GM23338 (cell line): Measurements from ENCODE around the gene CD276. TPM values are rescaled to one million over a fixed set of nuclear protein-coding genes. Genes with fewer than 3 reads are reported as not detected.

Source experiments
- ATAC-seq: fragments of 200-7000 bp; cut with Tn5 transposase; 3 replicates; pipeline ENCODE4 v1.9.1; 2020
- DNase-seq: peaks from one replicate; pipeline ENCODE4 v3.0.0-alpha.2; 2015; ENCODE audit warnings: low spot score
- H2AFZ ChIP-seq: fragments of 200-600 bp; sonication (generic); 2 replicates; pipeline ENCODE4 v1.8.0; 2016; ENCODE audit warnings: antibody characterized with exemption, mild to moderate bottlenecking, moderate library complexity
- H3F3A ChIP-seq: fragments of 200-600 bp; sonication (generic); replicated peaks from 2 replicates; pipeline ENCODE4 v1.8.0; 2017; ENCODE audit warnings: antibody characterized with exemption, mixed run types, low read depth
- H3K27ac ChIP-seq: fragments of 200-600 bp; sonication (generic); 2 replicates; pipeline ENCODE4 v1.6.1; 2016; ENCODE audit warnings: low read depth
- H3K27me3 ChIP-seq: fragments of 200-600 bp; sonication (generic); 2 replicates; pipeline ENCODE4 v1.8.0; 2016; ENCODE audit warnings: mild to moderate bottlenecking, mixed run types, moderate library complexity; ENCODE audit not compliant: insufficient read depth
- H3K36me3 ChIP-seq: fragments of 200-600 bp; sonication (generic); 2 replicates; pipeline ENCODE4 v1.8.0; 2016; ENCODE audit warnings: mild to moderate bottlenecking; ENCODE audit not compliant: insufficient read depth
- H3K4me1 ChIP-seq: fragments of 200-600 bp; sonication (generic); 2 replicates; pipeline ENCODE4 v1.8.0; 2016; ENCODE audit warnings: mild to moderate bottlenecking, moderate library complexity; ENCODE audit not compliant: insufficient read depth
- H3K4me2 ChIP-seq: fragments of 200-600 bp; sonication (generic); 2 replicates; pipeline ENCODE4 v1.7.1; 2017; ENCODE audit warnings: mixed run types
- H3K4me3 ChIP-seq: fragments of 200-600 bp; sonication (generic); 2 replicates; pipeline ENCODE4 v1.6.1; 2016; ENCODE audit warnings: mixed run types
- H3K79me2 ChIP-seq: fragments of 200-600 bp; sonication (generic); replicated peaks from 2 replicates; pipeline ENCODE4 v1.8.0; 2017; ENCODE audit warnings: mild to moderate bottlenecking; ENCODE audit not compliant: insufficient read depth
- H3K9me2 ChIP-seq: fragments of 200-600 bp; sonication (generic); 2 replicates; pipeline ENCODE4 v1.8.0; 2017; ENCODE audit not compliant: insufficient read depth
- H4K20me1 ChIP-seq: fragments of 200-600 bp; sonication (generic); replicated peaks from 2 replicates; pipeline ENCODE4 v1.8.0; 2017; ENCODE audit warnings: mild to moderate bottlenecking; ENCODE audit not compliant: insufficient read depth
- H3K27ac Mint-ChIP-seq: 2 replicates; pipeline ENCODE4 v1.8.0; 2020; ENCODE audit warnings: inconsistent platforms, mild to moderate bottlenecking, moderate library complexity, mixed read lengths
- H3K27me3 Mint-ChIP-seq: 3 replicates; pipeline ENCODE4 v1.8.0; 2022; ENCODE audit warnings: low read depth, mild to moderate bottlenecking, moderate library complexity, mixed read lengths, inconsistent platforms; ENCODE audit not compliant: insufficient read depth, poor library complexity
- H3K36me3 Mint-ChIP-seq: 3 replicates; pipeline ENCODE4 v1.8.0; 2021; ENCODE audit warnings: low read depth, mild to moderate bottlenecking, inconsistent platforms, moderate library complexity, mixed read lengths
- H3K4me1 Mint-ChIP-seq: 3 replicates; pipeline ENCODE4 v1.8.0; 2020; ENCODE audit warnings: mild to moderate bottlenecking, inconsistent platforms, mixed read lengths
- H3K4me3 Mint-ChIP-seq: 3 replicates; pipeline ENCODE4 v1.8.0; 2021; ENCODE audit warnings: moderate library complexity, mild to moderate bottlenecking, inconsistent platforms, mixed read lengths
- H3K9me3 Mint-ChIP-seq: 3 replicates; pipeline ENCODE4 v1.8.0; 2020; ENCODE audit warnings: moderate library complexity, mild to moderate bottlenecking, inconsistent platforms, mixed read lengths
- ETS1 ChIP-seq: IDR thresholded peaks from 2 replicates; pipeline ENCODE4 v1.6.1; 2016; ENCODE audit warnings: antibody characterized with exemption
- EZH2 ChIP-seq: fragments of 200-600 bp; sonication (generic); IDR thresholded peaks from one replicate; pipeline ENCODE4 v1.8.0; 2017; ENCODE audit warnings: antibody characterized with exemption, mild to moderate bottlenecking, low read depth; ENCODE audit not compliant: unreplicated experiment
- EZH2phosphoT487 ChIP-seq: fragments of 200-600 bp; sonication (generic); IDR thresholded peaks from one replicate; pipeline ENCODE4 v1.8.1; 2018; ENCODE audit warnings: antibody characterized with exemption; ENCODE audit not compliant: unreplicated experiment
- ZNF462 ChIP-seq: fragments of 250-450 bp; sonication (Bioruptor Pico); IDR thresholded peaks from 2 replicates; pipeline ENCODE4 v1.5.0; 2020; ENCODE audit warnings: mild to moderate bottlenecking, moderate library complexity
- polyA plus RNA-seq: library from polyadenylated mRNA; unstranded; fragments of >200 nt; fragmentation: Nextera tagmentation; extraction: Ambion mirVana; gene quantifications from 2 replicates; pipeline ENCODE4 v1.2.1, GENCODE V29; 2016
- total RNA-seq: library from RNA; depleted of rRNA; stranded (reverse); fragments of >200 nt; shearing (Covaris generic); gene quantifications from 2 replicates; pipeline ENCODE4 v1.2.3, GENCODE V29; 2014

Gene CD276
- total and polyA plus RNA-seq, 2 experiments from 2014 or later = 60.9 to 158 TPM

GRCh38 chr15:73682600-73683090, 1.5 kb upstream of the CD276 start (continued):
- no peak for TF ChIP-seq ZNF462 (CRISPR knock-in tag)
- no peak for TF ChIP-seq ETS1
- TF ChIP-seq EZH2 = no peak

GRCh38 chr15:73683257-73683776, 866 bp upstream of the CD276 start:
- peak; percentile 67 for ATAC-seq
- peak overlapping the region; percentile 81; the same call in 1 of the 2 replicates for H3K27ac Mint-ChIP-seq

More at GRCh38 chr15:73683257-73683776, 866 bp upstream of the CD276 start:
- H3K9me2 ChIP-seq = no peaks in the 10 kb centered on the region
- Mint-ChIP-seq H3K36me3 (no peaks in the 10 kb centered on the region), H3K9me3 (no peaks in the 10 kb centered on the region), H3K4me3 (peak overlapping the region; percentile 83), H3K4me1 (peaks cover 43% of the 10 kb centered on the region), H3K27me3 (peaks cover 4% of the 10 kb centered on the region)
- peak overlapping the region; percentile 100 for H2AFZ ChIP-seq
- H3K36me3 ChIP-seq = no peaks in the 10 kb centered on the region
- H4K20me1 ChIP-seq = peaks cover 24% of the 10 kb centered on the region
- H3K27me3 ChIP-seq = no peaks in the 10 kb centered on the region
- 0 out of 2 replicates have a peak, but pooled peaks cover 6% of the 10 kb centered on the region for H3F3A ChIP-seq
- peaks cover 26% of the 10 kb centered on the region for H3K4me1 ChIP-seq
- peak; percentile 75 for DNase-seq
- peak overlapping the region; percentile 88 for H3K27ac ChIP-seq
- no peak for TF ChIP-seq EZH2phosphoT487
- peaks cover 34% of the 10 kb centered on the region for H3K79me2 ChIP-seq
- peak overlapping the region; percentile 92 for H3K4me3 ChIP-seq
- H3K4me2 ChIP-seq = peak overlapping the region; percentile 86
